ENCODE data around the gene RAPSN.

RAPSN gene

GRCh38 chr11:47464483-47464882 is 15.5 kb upstream of the RAPSN start (continued):
- no peak for TF ChIP-seq GLIS2 (tag by site-specific recombination; IDR thresholded peaks at IDR 0.05)
- no peak for TF ChIP-seq ZNF223 (tag by site-specific recombination; IDR thresholded peaks at IDR 0.05)
- TF ChIP-seq ZBTB8A (tag by site-specific recombination; IDR thresholded peaks at IDR 0.05) = peak; percentile 88
- no peak for TF ChIP-seq ZNF777 (tag by site-specific recombination; IDR thresholded peaks at IDR 0.05; ENCODE audit: borderline replicate concordance)
- TF ChIP-seq IKZF3 (tag by site-specific recombination; IDR thresholded peaks at IDR 0.05) = peak; percentile 64; the same call in 1 of the 2 replicates
- no peak for TF ChIP-seq SALL2 (tag by site-specific recombination; IDR thresholded peaks at IDR 0.05; ENCODE audit: borderline replicate concordance)
- TF ChIP-seq ZBTB20 (tag by site-specific recombination; IDR thresholded peaks at IDR 0.05) = no peak
- TF ChIP-seq ZNF449 (tag by site-specific recombination; IDR thresholded peaks at IDR 0.05) = peak; percentile 75; the same call in 1 of the 2 replicates
- no peak for TF ChIP-seq ZNF677 (tag by site-specific recombination; IDR thresholded peaks at IDR 0.05)
- peak; percentile 84 for TF ChIP-seq SP7 (tag by site-specific recombination; IDR thresholded peaks at IDR 0.05)
- TF ChIP-seq ZNF623 (tag by site-specific recombination; IDR thresholded peaks at IDR 0.05) = no peak
- no peak for TF ChIP-seq KLF9 (tag by site-specific recombination; IDR thresholded peaks at IDR 0.05; ENCODE audit: low read depth)
- TF ChIP-seq ZBTB1 (tag by site-specific recombination; IDR thresholded peaks at IDR 0.05) = no peak
- TF ChIP-seq ZNF302 (tag by site-specific recombination; IDR thresholded peaks at IDR 0.05; ENCODE audit: low read depth) = no peak
- no peak for TF ChIP-seq ZNF324 (tag by site-specific recombination; IDR thresholded peaks at IDR 0.05)
- TF ChIP-seq ZNF366 (tag by site-specific recombination; conservative IDR thresholded peaks at IDR 0.05) = peak; percentile 79
- TF ChIP-seq ZNF24 (tag by site-specific recombination; IDR thresholded peaks at IDR 0.05) = peak; percentile 78; the same call in 1 of the 2 replicates
- 0 out of 2 replicates have a peak, but pooled peaks have one; percentile 9 for TF ChIP-seq ZBTB44 (tag by site-specific recombination; IDR thresholded peaks at IDR 0.05)
- TF ChIP-seq FEZF1 (tag by site-specific recombination; IDR thresholded peaks at IDR 0.05) = 0 out of 2 replicates have a peak, but pooled peaks have one; percentile 37
- TF ChIP-seq ZFP69B (tag by site-specific recombination; IDR thresholded peaks at IDR 0.05) = peak; percentile 80
- peak; percentile 73 for TF ChIP-seq ZBTB17 (tag by site-specific recombination; IDR thresholded peaks at IDR 0.05)
- TF ChIP-seq ZNF629 (tag by site-specific recombination; IDR thresholded peaks at IDR 0.05) = peak; percentile 83
- TF ChIP-seq KLF1 (tag by site-specific recombination; IDR thresholded peaks at IDR 0.05) = no peak
- 0 out of 2 replicates have a peak, but pooled peaks have one; percentile 58 for TF ChIP-seq ZNF184 (tag by site-specific recombination; IDR thresholded peaks at IDR 0.05)
- TF ChIP-seq ZNF560 (tag by site-specific recombination; IDR thresholded peaks at IDR 0.05; ENCODE audit: borderline replicate concordance) = no peak
- TF ChIP-seq ZNF335 (tag by site-specific recombination; conservative IDR thresholded peaks at IDR 0.05) = no peak
- no peak for TF ChIP-seq ZNF138 (tag by site-specific recombination; IDR thresholded peaks at IDR 0.05; ENCODE audit: borderline replicate concordance)
- TF ChIP-seq ZNF394 (tag by site-specific recombination; IDR thresholded peaks at IDR 0.05; ENCODE audit: borderline replicate concordance) = peak; percentile 41; the same call in 1 of the 2 replicates
- no peak for TF ChIP-seq ZNF148 (tag by site-specific recombination; IDR thresholded peaks at IDR 0.05; ENCODE audit: borderline replicate concordance)
